MCF 10A (cell line): ENCODE measurements around the gene PLXNB2. TPM values are rescaled to one million over a fixed set of nuclear protein-coding genes. Genes with fewer than 3 reads are reported as not detected.

Experiments used
- BruUV-seq: library from RNA; stranded (reverse); fragments of 400-500 nt; replicated peaks from 2 replicates; lab custom pipeline; 2021; lab: Mats Ljungman, UMichigan
- CTCF ChIA-PET: fragments of 300-600 bp; sonication (Branson Sonifier 250); formaldehyde crosslinking; extraction: SDS; loops from one replicate; lab custom pipeline; 2021; ENCODE audit warnings: antibody characterized with exemption, inconsistent platforms; lab: Yijun Ruan, JAX
- POLR2A ChIA-PET: fragments of 300-600, 350-650 bp; sonication (Branson Sonifier 250); formaldehyde crosslinking; extraction: SDS; loops from one replicate; lab custom pipeline; 2020; ENCODE audit warnings: antibody characterized with exemption, inconsistent platforms; lab: Yijun Ruan, JAX
- DNase-seq: peaks from one replicate; pipeline ENCODE4 v3.0.0-alpha.2; 2018; ENCODE audit not compliant: unreplicated experiment
- H3K27ac Mint-ChIP-seq: one replicate; pipeline ENCODE4 v1.8.0; 2022; ENCODE audit warnings: mild to moderate bottlenecking, low read depth, mixed read lengths; ENCODE audit not compliant: unreplicated experiment
- H3K27me3 Mint-ChIP-seq: one replicate; pipeline ENCODE4 v1.8.0; 2022; ENCODE audit warnings: mixed read lengths; ENCODE audit not compliant: insufficient read depth, unreplicated experiment
- H3K36me3 Mint-ChIP-seq: one replicate; pipeline ENCODE4 v1.8.0; 2022; ENCODE audit warnings: mild to moderate bottlenecking, moderate library complexity, mixed read lengths; ENCODE audit not compliant: insufficient read depth, unreplicated experiment
- H3K4me1 Mint-ChIP-seq: one replicate; pipeline ENCODE4 v1.8.0; 2022; ENCODE audit warnings: mixed read lengths; ENCODE audit not compliant: insufficient read depth, unreplicated experiment
- H3K4me3 Mint-ChIP-seq: one replicate; pipeline ENCODE4 v1.8.0; 2022; ENCODE audit warnings: mild to moderate bottlenecking, moderate library complexity, mixed read lengths; ENCODE audit not compliant: unreplicated experiment
- H3K9me3 Mint-ChIP-seq: one replicate; pipeline ENCODE4 v1.8.0; 2022; ENCODE audit warnings: mixed read lengths; ENCODE audit not compliant: unreplicated experiment
- CTCF ChIP-seq: fragments of 200-600 bp; IDR thresholded peaks from one replicate; pipeline ENCODE4 v1.8.0; 2022; ENCODE audit warnings: antibody characterized with exemption, mild to moderate bottlenecking; ENCODE audit not compliant: unreplicated experiment
- intact Hi-C: fragments of 100-400 bp; cut with micrococcal nuclease; formaldehyde crosslinking; loops from 2 replicates; pipeline ENCODE4 v1.14.1; 2022
- total RNA-seq: library from RNA; stranded (reverse); gene quantifications from 2 replicates; pipeline ENCODE4 v1.2.3, GENCODE V29; 2022

The PLXNB2 gene
- total RNA-seq, 1 experiment from 2014 or later: 199 TPM

DNA sequence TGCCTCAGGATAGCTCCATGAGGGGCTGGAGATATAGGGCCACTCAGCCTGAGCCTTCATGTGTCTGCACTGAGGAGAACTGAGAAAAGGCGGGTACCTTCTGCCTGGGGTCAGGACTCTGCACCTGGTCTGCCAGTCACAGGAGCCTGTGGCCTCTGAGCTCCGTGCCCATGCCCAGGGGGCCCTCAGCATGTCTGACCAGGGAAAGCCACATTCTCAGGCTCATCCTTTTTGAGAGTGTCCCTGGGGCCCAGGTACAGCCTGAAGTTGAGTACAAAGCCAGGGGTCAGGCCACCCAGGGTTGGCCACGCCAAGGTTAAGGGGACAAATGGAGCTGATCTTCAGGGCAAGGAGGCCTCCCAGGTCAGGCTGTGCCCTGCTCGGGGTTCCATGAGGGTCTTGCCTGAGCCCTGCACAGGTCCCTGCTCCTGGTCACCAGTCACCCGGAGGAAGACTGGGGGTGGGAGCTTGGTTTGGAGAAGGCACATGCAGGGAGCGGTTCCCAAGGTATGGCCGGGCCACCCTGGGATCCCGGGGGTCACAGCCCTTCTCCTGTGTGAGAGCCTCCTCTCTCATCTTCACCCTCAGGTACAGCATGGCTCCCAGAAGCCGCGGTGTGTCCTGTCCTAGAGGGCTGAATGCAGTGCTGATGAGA is 13.4 kb upstream of the PLXNB2 start:
- H3K27me3 Mint-ChIP-seq: no peaks in the 10 kb centered on the region
- no peaks in the 10 kb centered on the region for H3K36me3 Mint-ChIP-seq
- no TSS peak for BruUV-seq
- H3K4me1 Mint-ChIP-seq: peaks cover 5% of the 10 kb centered on the region
- H3K4me3 Mint-ChIP-seq: no peak overlapping the region
- no peak for DNase-seq
- intact Hi-C loops: no loop called here
- ChIA-PET CTCF (interaction anchor here (0.5 to 2.4 kb wide), 3 partner anchors 11 to 68 kb away, joined by 3 to 9 read pairs (median 3); no protein-coding TSS in a partner anchor), POLR2A (interaction anchor here (0.8 to 1.2 kb wide), 2 partner anchors 13 to 37 kb away, joined by 3 to 9 read pairs; partner anchors contain the start of gene PLXNB2)
- H3K9me3 Mint-ChIP-seq: no peaks in the 10 kb centered on the region
- TF ChIP-seq CTCF: no peak
- no peak overlapping the region for H3K27ac Mint-ChIP-seq

GRCh38 chr22:50320116-50320515 is 12.7 kb upstream of the PLXNB2 start:
- H3K9me3 Mint-ChIP-seq: no peaks in the 10 kb centered on the region
- no peak overlapping the region for H3K4me3 Mint-ChIP-seq

GRCh38 chr22:50319503-50319951 is 12.1 kb upstream of the PLXNB2 start:
- intact Hi-C loops: no loop called here
- CTCF ChIA-PET: no interaction called here
- no peaks in the 10 kb centered on the region for H3K36me3 Mint-ChIP-seq
- H3K4me1 Mint-ChIP-seq: peaks cover under 1% of the 10 kb centered on the region
- no peaks in the 10 kb centered on the region for H3K9me3 Mint-ChIP-seq
- no peak for DNase-seq
- no TSS peak for BruUV-seq
- no peak overlapping the region for H3K27ac Mint-ChIP-seq
- POLR2A ChIA-PET: interaction anchor here (0.6 kb wide), 1 partner anchor 12 kb away, joined by 3 read pairs; the partner anchor contains the start of gene PLXNB2
- no peak overlapping the region for H3K4me3 Mint-ChIP-seq
- TF ChIP-seq CTCF: no peak
- H3K27me3 Mint-ChIP-seq: no peaks in the 10 kb centered on the region

More at GRCh38 chr22:50320116-50320515, 12.7 kb upstream of the PLXNB2 start:
- ChIA-PET POLR2A (interaction anchor here (0.6 kb wide), 1 partner anchor 13 kb away, joined by 3 read pairs; the partner anchor contains the start of gene PLXNB2), CTCF (no interaction called here)
- H3K27me3 Mint-ChIP-seq: no peaks in the 10 kb centered on the region
- DNase-seq: no peak
- H3K36me3 Mint-ChIP-seq: no peaks in the 10 kb centered on the region
- intact Hi-C loops: no loop called here
- no peaks in the 10 kb centered on the region for H3K4me1 Mint-ChIP-seq
- no peak for TF ChIP-seq CTCF
- BruUV-seq: no TSS peak
- no peak overlapping the region for H3K27ac Mint-ChIP-seq

- CTCF ChIA-PET: no interaction called here
- Mint-ChIP-seq H3K4me1 (peaks cover 6% of the 10 kb centered on the region), H3K9me3 (no peaks in the 10 kb centered on the region), H3K27ac (no peak overlapping the region), H3K4me3 (no peak overlapping the region), H3K36me3 (no peaks in the 10 kb centered on the region), H3K27me3 (no peaks in the 10 kb centered on the region)
- intact Hi-C loops: no loop called here
- no peak for TF ChIP-seq CTCF
- POLR2A ChIA-PET: no interaction called here
- no peak for DNase-seq
- BruUV-seq: no TSS peak
Observed at GRCh38 chr22:50318698-50319411, 11.4 kb upstream of the PLXNB2 start.
